B cell (primary cell): ENCODE data around the gene CACNA1A. TPM values are rescaled to one million over a fixed set of nuclear protein-coding genes. Genes with fewer than 3 reads are reported as not detected.

ENCODE experiments used
- ATAC-seq: fragments of 200-7000 bp; cut with Tn5 transposase; one replicate; pipeline ENCODE4 v1.10.0; 2021; ENCODE audit warnings: low read depth, mild to moderate bottlenecking, moderate number of reproducible peaks, moderate library complexity
- CTCF ChIA-PET: fragments of 350-600 bp; sonication (Branson Sonifier 250); formaldehyde crosslinking; loops from one replicate; lab custom pipeline; 2021; ENCODE audit warnings: antibody characterized with exemption, inconsistent platforms; lab: Charles Lee
- POLR2A ChIA-PET: fragments of 350-600 bp; sonication (Branson Sonifier 250); formaldehyde crosslinking; loops from one replicate; lab custom pipeline; 2021; ENCODE audit warnings: antibody characterized with exemption; lab: Charles Lee
- DNase-seq: peaks from one replicate; pipeline ENCODE4 v3.0.0; 2013
- H2AFZ ChIP-seq: 2 replicates; pipeline ENCODE4 v1.6.1; 2012; ENCODE audit warnings: mild to moderate bottlenecking, low read depth, low read length; ENCODE audit not compliant: insufficient read depth, poor library complexity, severe bottlenecking
- H3K27ac ChIP-seq, 2 donors: 1 replicate in 1 of 2; 2 replicates in 1 of 2; pipeline ENCODE4 v1.5.1; 2012 to 2013; ENCODE audit warnings: low read length in 2 of 2, mild to moderate bottlenecking in 2 of 2, moderate library complexity in 1 of 2
- H3K27me3 ChIP-seq, 4 experiments: fragments of 200-600 bp in 1 of 4; sonication (generic) in 1 of 4; replicated peaks in 1 of 4; 1 replicate in 2 of 4; 2 replicates in 2 of 4; pipeline versions ENCODE4 v1.6.1 to v1.7.0; 2013 to 2016; ENCODE audit warnings: low read length in 3 of 4, mild to moderate bottlenecking in 2 of 4, mixed read lengths in 1 of 4, moderate library complexity in 1 of 4; ENCODE audit not compliant: insufficient read depth in 4 of 4, control insufficient read depth in 3 of 4; ENCODE audit errors: control extremely low read depth in 1 of 4
- H3K36me3 ChIP-seq, 2 experiments: replicated peaks in 1 of 2; 1 replicate in 1 of 2; 2 replicates in 1 of 2; pipeline versions ENCODE4 v1.6.1 to v1.7.1; 2013; ENCODE audit warnings: low read length in 1 of 2; ENCODE audit not compliant: insufficient read depth in 2 of 2, control insufficient read depth in 1 of 2; ENCODE audit errors: control extremely low read depth in 1 of 2, extremely low read depth in 1 of 2
- H3K4me1 ChIP-seq, 2 donors: fragments of 200-600 bp in 1 of 2; sonication (generic) in 1 of 2; 1 replicate in 1 of 2; 2 replicates in 1 of 2; pipeline versions ENCODE4 v1.5.1 to v1.6.1; 2013 to 2017; ENCODE audit warnings: low read length in 2 of 2; ENCODE audit not compliant: control insufficient read depth in 2 of 2, insufficient read depth in 2 of 2
- H3K4me2 ChIP-seq: replicated peaks from 2 replicates; pipeline ENCODE3; 2012; ENCODE audit warnings: mild to moderate bottlenecking, low read depth, low read length; ENCODE audit not compliant: poor library complexity, severe bottlenecking
- H3K4me3 ChIP-seq, 5 experiments: fragments of 200-600 bp in 1 of 5; sonication (generic) in 1 of 5; 1 replicate in 3 of 5; 2 replicates in 2 of 5; pipeline versions ENCODE4 v1.5.1 to v1.7.0; 2011 to 2016; ENCODE audit warnings: low read length in 4 of 5, mild to moderate bottlenecking in 4 of 5, low read depth in 2 of 5, control low read depth in 1 of 5, moderate library complexity in 1 of 5; ENCODE audit not compliant: insufficient read depth in 1 of 5; ENCODE audit errors: control extremely low read depth in 1 of 5, extremely low read depth in 1 of 5
- H3K79me2 ChIP-seq: fragments of 200-600 bp; sonication (generic); one replicate; pipeline ENCODE4 v1.6.0; 2016; ENCODE audit warnings: low read length; ENCODE audit not compliant: control insufficient read depth, insufficient read depth
- H3K9ac ChIP-seq: fragments of 200-600 bp; sonication (generic); 2 replicates; pipeline ENCODE4 v1.6.1; 2017; ENCODE audit warnings: mild to moderate bottlenecking, low read length, moderate library complexity
- H3K9me3 ChIP-seq, 3 donors: one replicate each; pipeline versions ENCODE4 v1.6.1 to v1.7.1; 2013; ENCODE audit warnings: low read length in 2 of 3; ENCODE audit not compliant: control insufficient read depth in 2 of 3, insufficient read depth in 1 of 3; ENCODE audit errors: control extremely low read depth in 1 of 3
- H4K20me1 ChIP-seq: 2 replicates; pipeline ENCODE4 v1.6.0; 2012; ENCODE audit warnings: mild to moderate bottlenecking, low read length; ENCODE audit not compliant: insufficient read depth, control insufficient read depth, poor library complexity, severe bottlenecking
- H3K27ac Mint-ChIP-seq: one replicate; pipeline ENCODE4 v1.8.0; 2021; ENCODE audit warnings: mixed read lengths
- H3K27me3 Mint-ChIP-seq: one replicate; pipeline ENCODE4 v1.8.0; 2021; ENCODE audit warnings: mixed read lengths
- H3K4me1 Mint-ChIP-seq: one replicate; pipeline ENCODE4 v1.8.0; 2021; ENCODE audit warnings: mixed read lengths
- H3K4me3 Mint-ChIP-seq: one replicate; pipeline ENCODE4 v1.8.0; 2021; ENCODE audit warnings: mixed read lengths
- H3K9me3 Mint-ChIP-seq: one replicate; pipeline ENCODE4 v1.8.0; 2022; ENCODE audit warnings: mixed read lengths; ENCODE audit not compliant: insufficient read depth
- CTCF ChIP-seq: fragments of 200-600 bp; IDR thresholded peaks from one replicate; pipeline ENCODE4 v1.8.0; 2022; ENCODE audit warnings: antibody characterized with exemption, mild to moderate bottlenecking
- EZH2 ChIP-seq: IDR thresholded peaks from 2 replicates; pipeline ENCODE4 v1.6.1; 2012; ENCODE audit warnings: borderline replicate concordance, low read depth, mild to moderate bottlenecking, moderate library complexity, low read length; ENCODE audit not compliant: insufficient read depth, poor library complexity, severe bottlenecking
- WGBS: methylation state at CpG from one replicate; pipeline ENCODE4 v1.1.5; 2013; ENCODE audit warnings: missing lambda C conversion rate; ENCODE audit not compliant: insufficient coverage; 5-methylcytosine and 5-hydroxymethylcytosine counted together
- intact Hi-C: fragments of 100-400 bp; cut with micrococcal nuclease; formaldehyde crosslinking; loops from one replicate; pipeline ENCODE4 v1.10.0; 2022
- polyA plus RNA-seq: library from polyadenylated mRNA; depleted of rRNA; stranded (reverse); fragments of >200 nt; gene quantifications from 2 replicates; pipeline ENCODE4 v1.2.3, GENCODE V29; 2012
- total RNA-seq, 2 donors: library from RNA; stranded (reverse); fragments of 120-200 nt in 1 of 2; gene quantifications; 1 replicate in 1 of 2; 2 replicates in 1 of 2; pipeline versions ENCODE4 v1.2.3 to v1.2.4, GENCODE V29; 2013 to 2022

The CACNA1A gene
- total and polyA plus RNA-seq, 2 donors (not counting 1 experiment from before 2014, with no cell fraction given), result 1.2 to 1.3 TPM

GRCh38 chr19:13163609-13164342 is 342.5 kb downstream of the CACNA1A start:
- TF ChIP-seq EZH2, result no peak
- TF ChIP-seq CTCF, result no peak
- ChIA-PET POLR2A (interaction anchor here (0.6 to 7.1 kb wide), 11 partner anchors 9 to 1206 kb away, joined by 3 to 64 read pairs (median 4); no protein-coding TSS in a partner anchor), CTCF (interaction anchor here (0.6 to 12.6 kb wide), 13 partner anchors 9 to 275 kb away, joined by 3 to 154 read pairs (median 5); no protein-coding TSS in a partner anchor)
- no peaks in the 10 kb centered on the region for H3K9me3 Mint-ChIP-seq
- Histone ChIP-seq H2AFZ (peak overlapping the region; percentile 84), H3K79me2 (peaks cover 17% of the 10 kb centered on the region), H3K27me3 (no peaks in the 10 kb centered on the region), H3K9me3 (no peaks in the 10 kb centered on the region), H3K4me1 (peaks cover 84 to 97% of the 10 kb centered on the region in 2 donors), H3K36me3 (no peaks in the 10 kb centered on the region), H3K4me3 (peak overlapping the region in 4 of 5 experiments; percentile 16 to 61 (median 39)), H3K27ac (peak overlapping the region; percentile 85 to 94), H4K20me1 (no peaks in the 10 kb centered on the region), H3K9ac (peak overlapping the region; percentile 73), H3K4me2 (peak overlapping the region; percentile 94)
- peak overlapping the region; percentile 97 for H3K27ac Mint-ChIP-seq
- H3K27me3 Mint-ChIP-seq, result no peaks in the 10 kb centered on the region
- 6% methylated on average over 20 of the region's 20 CpGs for WGBS
- intact Hi-C loops, result loop anchor here (5.0 kb wide), 1 partner anchor 1219 kb away; the partner anchor contains the start of gene ADGRE5
- ATAC-seq (peak; percentile 10), DNase-seq (peak; percentile 68)
- H3K4me3 Mint-ChIP-seq, result peak overlapping the region; percentile 92
- peaks cover 64% of the 10 kb centered on the region for H3K4me1 Mint-ChIP-seq
